ENCODE measurements around the gene AVEN.
"Not testable (repeated sequence)": the region's sequence is repeated elsewhere in the genome, so short reads cannot be mapped to it uniquely, and the experiment has no call there.

AVEN gene

GRCh38 chr15:34019369-34019990 lies 19.5 kb downstream of the AVEN start:
- H3K27ac Mint-ChIP-seq, result no peak overlapping the region
- peaks cover 2% of the 10 kb centered on the region for H3K9me3 Mint-ChIP-seq
- peaks cover 19% of the 10 kb centered on the region for H3K36me3 Mint-ChIP-seq (ENCODE audit: low read depth)
- no peaks in the 10 kb centered on the region for H3K27me3 Mint-ChIP-seq (ENCODE audit: low read depth)
- no peak for TF ChIP-seq CTCF (IDR thresholded peaks at IDR 0.05; ENCODE audit: unreplicated experiment in 3 of 3)
- no peak overlapping the region for H3K4me3 Mint-ChIP-seq
- H3K4me1 Mint-ChIP-seq, result peaks cover 4% of the 10 kb centered on the region

GRCh38 chr15:34018738-34019137 lies 20.3 kb downstream of the AVEN start:
- peaks cover 19% of the 10 kb centered on the region for H3K36me3 Mint-ChIP-seq (ENCODE audit: low read depth)
- H3K27me3 Mint-ChIP-seq (ENCODE audit: low read depth); H3K9me3 Mint-ChIP-seq; H3K4me3 Mint-ChIP-seq; H3K4me1 Mint-ChIP-seq; H3K27ac Mint-ChIP-seq: not testable (repeated sequence)

- Mint-ChIP-seq H3K27me3 (ENCODE audit: low read depth) (no peaks in the 10 kb centered on the region), H3K36me3 (ENCODE audit: low read depth) (peaks cover 19% of the 10 kb centered on the region), H3K4me1 (peaks cover 13% of the 10 kb centered on the region), H3K4me3 (no peak overlapping the region), H3K27ac (no peak overlapping the region), H3K9me3 (peaks cover 2% of the 10 kb centered on the region)
- no peak for TF ChIP-seq CTCF (IDR thresholded peaks at IDR 0.05; ENCODE audit: unreplicated experiment in 3 of 3)
Measured at GRCh38 chr15:34018021-34018645, 20.9 kb downstream of the AVEN start.

GRCh38 chr15:34014556-34014955 lies 24.4 kb downstream of the AVEN start:
- TF ChIP-seq CTCF (IDR thresholded peaks at IDR 0.05; ENCODE audit: unreplicated experiment in 3 of 3), result no peak
- Mint-ChIP-seq H3K9me3 (peaks cover 2% of the 10 kb centered on the region), H3K36me3 (ENCODE audit: low read depth) (peaks cover 11% of the 10 kb centered on the region)

GRCh38 chr15:34013746-34014145 lies 25.3 kb downstream of the AVEN start:
- Mint-ChIP-seq H3K4me1 (peaks cover 19% of the 10 kb centered on the region), H3K4me3 (no peak overlapping the region), H3K36me3 (ENCODE audit: low read depth) (peaks cover 11% of the 10 kb centered on the region), H3K27me3 (ENCODE audit: low read depth) (no peaks in the 10 kb centered on the region), H3K27ac (peak overlapping the region in 1 of 3 experiments; percentile 14), H3K9me3 (peaks cover 2% of the 10 kb centered on the region)
- TF ChIP-seq CTCF (IDR thresholded peaks at IDR 0.05; ENCODE audit: unreplicated experiment in 3 of 3), result no peak

More at GRCh38 chr15:34014556-34014955, 24.4 kb downstream of the AVEN start:
- Mint-ChIP-seq H3K27me3 (ENCODE audit: low read depth) (no peaks in the 10 kb centered on the region), H3K4me3 (no peak overlapping the region), H3K4me1 (peaks cover 19% of the 10 kb centered on the region), H3K27ac (peak overlapping the region in 2 of 3 experiments; percentile 31 to 81)

GRCh38 chr15:34012461-34013028 lies 26.5 kb downstream of the AVEN start:
- Mint-ChIP-seq H3K4me1 (peaks cover 19% of the 10 kb centered on the region), H3K4me3 (no peak overlapping the region), H3K27me3 (ENCODE audit: low read depth) (no peaks in the 10 kb centered on the region), H3K9me3 (no peaks in the 10 kb centered on the region), H3K36me3 (ENCODE audit: low read depth) (peaks cover 4% of the 10 kb centered on the region), H3K27ac (no peak overlapping the region)
- no peak for TF ChIP-seq CTCF (IDR thresholded peaks at IDR 0.05; ENCODE audit: unreplicated experiment in 3 of 3)

All from nephron (organoid).